Loucy (cell line): Measurements from ENCODE around the gene ATG4D.

Source experiments
- CTCF ChIP-seq: fragments of 200-600 bp; sonication (generic); conservative IDR thresholded peaks from 2 replicates; pipeline ENCODE4 v1.5.1; 2014; ENCODE audit warnings: mild to moderate bottlenecking, antibody characterized with exemption, low read length
- EZH2phosphoT487 ChIP-seq: fragments of 200-600 bp; IDR thresholded peaks from 2 replicates; pipeline ENCODE4 v1.6.1; 2018; ENCODE audit warnings: antibody characterized with exemption, mild to moderate bottlenecking, moderate library complexity, borderline replicate concordance

GRCh38 chr19:10499550-10500246, 44.0 kb upstream of the ATG4D start:
- TF ChIP-seq EZH2phosphoT487 (no peak), CTCF (no peak)
